ENCODE data around the gene ABLIM3.

DNA sequence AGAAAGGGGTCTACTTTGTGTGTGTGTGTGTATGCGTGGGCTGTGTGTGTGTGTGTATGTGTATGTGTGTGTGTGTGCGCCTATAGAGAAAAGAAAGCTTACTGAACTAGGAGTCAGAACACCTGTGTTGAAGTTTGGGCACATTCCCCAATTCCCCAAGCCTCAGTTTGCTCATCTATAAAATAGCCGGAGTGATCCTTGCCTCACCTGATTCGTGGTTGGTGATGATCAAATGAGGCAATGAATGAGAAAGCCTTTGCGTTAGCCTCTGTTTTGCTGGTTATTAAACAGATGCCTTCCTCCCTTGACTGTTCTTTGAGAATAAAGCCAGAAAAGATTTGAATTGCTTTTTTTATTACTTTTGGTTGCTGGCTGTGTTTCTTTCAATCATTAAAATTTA lies 20.6 kb downstream of the ABLIM3 start:
- TF ChIP-seq, protein P1, sequence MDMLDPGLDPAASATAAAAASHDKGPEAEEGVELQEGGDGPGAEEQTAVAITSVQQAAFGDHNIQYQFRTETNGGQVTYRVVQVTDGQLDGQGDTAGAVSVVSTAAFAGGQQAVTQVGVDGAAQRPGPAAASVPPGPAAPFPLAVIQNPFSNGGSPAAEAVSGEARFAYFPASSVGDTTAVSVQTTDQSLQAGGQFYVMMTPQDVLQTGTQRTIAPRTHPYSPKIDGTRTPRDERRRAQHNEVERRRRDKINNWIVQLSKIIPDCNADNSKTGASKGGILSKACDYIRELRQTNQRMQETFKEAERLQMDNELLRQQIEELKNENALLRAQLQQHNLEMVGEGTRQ (CRISPR knock-in tag; IDR thresholded peaks at IDR 0.05), result no peak
- TF ChIP-seq CREB1 (IDR thresholded peaks at IDR 0.05), result no peak
- no peak for TF ChIP-seq CREB1 (CRISPR knock-in tag; IDR thresholded peaks at IDR 0.05)
- TF ChIP-seq ZNF239 (CRISPR knock-in tag; IDR thresholded peaks at IDR 0.05), result no peak
- TF ChIP-seq, protein P2, sequence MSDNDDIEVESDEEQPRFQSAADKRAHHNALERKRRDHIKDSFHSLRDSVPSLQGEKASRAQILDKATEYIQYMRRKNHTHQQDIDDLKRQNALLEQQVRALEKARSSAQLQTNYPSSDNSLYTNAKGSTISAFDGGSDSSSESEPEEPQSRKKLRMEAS (CRISPR knock-in tag; IDR thresholded peaks at IDR 0.05), result no peak
- no peak for TF ChIP-seq BACH1 (tag; IDR thresholded peaks at IDR 0.05)
- TF ChIP-seq HNRNPK (IDR thresholded peaks at IDR 0.05; ENCODE audit: low read depth, low read length, poor library complexity, severe bottlenecking), result no peak
- TF ChIP-seq ZBED1 (IDR thresholded peaks at IDR 0.05), result no peak
- no peak for TF ChIP-seq POLR2AphosphoS2 (IDR thresholded peaks at IDR 0.05; ENCODE audit: low read length)
- TF ChIP-seq CTCF (IDR thresholded peaks at IDR 0.05 in 2 of 3, conservative IDR thresholded peaks at IDR 0.05 in 1 of 3; ENCODE audit: insufficient read depth in 2 of 3, low read depth in 1 of 3, low read length in 3 of 3), result no peak

Data from K562 (cell line).